Psoas muscle (tissue), 8 donors: Measurements from ENCODE around the gene TRANK1. TPM values are rescaled to one million over a fixed set of nuclear protein-coding genes. Genes with fewer than 3 reads are reported as not detected.

ENCODE experiments used
- ATAC-seq, 4 donors: fragments of 200-7000 bp; cut with Tn5 transposase; one replicate each; pipeline ENCODE4 v1.9.1; 2020; ENCODE audit warnings: moderate library complexity in 3 of 4, mild to moderate bottlenecking in 2 of 4
- DNase-seq, 2 donors: peaks; one replicate each; pipeline ENCODE4 v3.0.0-alpha.2; 2020
- H3K27ac ChIP-seq: fragments of 200-600 bp; one replicate; pipeline ENCODE4 v1.8.0; 2022
- H3K27me3 ChIP-seq, 3 donors: fragments of 200-600 bp in 1 of 3; one replicate each; pipeline versions ENCODE4 v1.6.1 to v1.8.0; 2013 to 2022; ENCODE audit warnings: low read length in 2 of 3, mild to moderate bottlenecking in 2 of 3, moderate library complexity in 1 of 3; ENCODE audit not compliant: insufficient read depth in 3 of 3
- H3K36me3 ChIP-seq, 2 donors: fragments of 200-600 bp in 1 of 2; one replicate each; pipeline versions ENCODE4 v1.6.1 to v1.8.0; 2013 to 2022; ENCODE audit warnings: low read depth in 1 of 2, mild to moderate bottlenecking in 1 of 2, moderate library complexity in 1 of 2; ENCODE audit not compliant: insufficient read depth in 1 of 2
- H3K4me1 ChIP-seq: fragments of 200-600 bp; one replicate; pipeline ENCODE4 v1.8.0; 2022
- H3K4me3 ChIP-seq: fragments of 200-600 bp; one replicate; pipeline ENCODE4 v1.8.0; 2022; ENCODE audit warnings: mild to moderate bottlenecking
- H3K9me3 ChIP-seq: fragments of 200-600 bp; one replicate; pipeline ENCODE4 v1.8.0; 2022
- WGBS, 3 donors: extraction: QIAGEN DNeasy Blood & Tissue Kit; methylation state at CpG; one replicate each; pipeline versions ENCODE4 v1.1.6 to v1.1.7; 2013; 5-methylcytosine and 5-hydroxymethylcytosine counted together
- intact Hi-C, 2 donors: fragments of 100-400 bp; cut with DNase I; formaldehyde crosslinking; loops; one replicate each; pipeline versions ENCODE4 v1.11.0 to v1.14.2; 2022
- polyA plus RNA-seq, 3 donors: library from polyadenylated mRNA; stranded (reverse); fragments of 200-250 nt; gene quantifications; one replicate each; pipeline ENCODE4 v1.2.3, GENCODE V29; 2013
- total RNA-seq, 4 donors: library from RNA; stranded (reverse); fragmentation: NEBNext Ultra II Directional in 2 of 4; extraction: Animal tissue kit (Norgen Biotek cat#: 25700) in 2 of 4; gene quantifications; one replicate each; pipeline versions ENCODE4 v1.2.1 to v1.2.4, GENCODE V29; 2021 to 2023
- TF ChIP-seq, protein P1 (sequence below): fragments of 200-600 bp; IDR thresholded peaks from one replicate; pipeline ENCODE4 v1.8.0; 2022; ENCODE audit warnings: antibody characterized with exemption
- donor health status: healthy with polysubstance abuse.
- donor health status: DM: no; HTN: no; CAD: no; lungs with moderate emphysema.
- donor health status: Bipolar disorder and iron deficiency.
- donor health status: healthy.
- donor health status: DM: yes; HTN: yes; CAD: no.
- donor health status: DM: no; HTN: no; CAD: no.
- donor health status: DM: no; HTN: no; CAD: no.
- donor health status: DM: yes; HTN: yes; CAD: no.

Gene TRANK1
- total and polyA plus RNA-seq, 7 donors, result 0.28 to 4.5 (median 0.63) TPM

DNA sequence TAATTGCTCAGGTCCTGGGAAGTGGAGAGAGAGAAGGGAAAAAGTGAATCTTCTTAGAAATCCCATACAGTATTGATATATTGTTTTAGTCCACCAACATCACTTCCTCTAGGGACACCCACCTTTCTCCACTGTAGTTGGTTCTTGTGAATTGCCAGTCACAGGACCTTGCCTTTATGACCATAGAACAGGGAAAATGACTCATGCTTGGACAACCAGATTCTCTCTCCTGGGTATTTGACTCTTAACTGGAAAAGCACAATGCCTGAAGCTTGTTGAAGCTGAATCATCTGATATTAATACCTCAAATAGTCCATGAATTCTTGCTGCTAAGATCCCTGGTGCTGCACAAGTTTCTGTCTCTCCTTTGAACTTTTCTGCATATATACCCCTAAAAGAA is 148.0 kb downstream of the TRANK1 start:
- TF ChIP-seq, protein P1, sequence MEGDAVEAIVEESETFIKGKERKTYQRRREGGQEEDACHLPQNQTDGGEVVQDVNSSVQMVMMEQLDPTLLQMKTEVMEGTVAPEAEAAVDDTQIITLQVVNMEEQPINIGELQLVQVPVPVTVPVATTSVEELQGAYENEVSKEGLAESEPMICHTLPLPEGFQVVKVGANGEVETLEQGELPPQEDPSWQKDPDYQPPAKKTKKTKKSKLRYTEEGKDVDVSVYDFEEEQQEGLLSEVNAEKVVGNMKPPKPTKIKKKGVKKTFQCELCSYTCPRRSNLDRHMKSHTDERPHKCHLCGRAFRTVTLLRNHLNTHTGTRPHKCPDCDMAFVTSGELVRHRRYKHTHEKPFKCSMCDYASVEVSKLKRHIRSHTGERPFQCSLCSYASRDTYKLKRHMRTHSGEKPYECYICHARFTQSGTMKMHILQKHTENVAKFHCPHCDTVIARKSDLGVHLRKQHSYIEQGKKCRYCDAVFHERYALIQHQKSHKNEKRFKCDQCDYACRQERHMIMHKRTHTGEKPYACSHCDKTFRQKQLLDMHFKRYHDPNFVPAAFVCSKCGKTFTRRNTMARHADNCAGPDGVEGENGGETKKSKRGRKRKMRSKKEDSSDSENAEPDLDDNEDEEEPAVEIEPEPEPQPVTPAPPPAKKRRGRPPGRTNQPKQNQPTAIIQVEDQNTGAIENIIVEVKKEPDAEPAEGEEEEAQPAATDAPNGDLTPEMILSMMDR, result no peak
- no peaks in the 10 kb centered on the region for H3K27me3 ChIP-seq
- no peak overlapping the region for H3K4me3 ChIP-seq
- no peak overlapping the region for H3K27ac ChIP-seq
- intact Hi-C loops, result no loop called here
- DNase-seq (no peak), ATAC-seq (no peak)
- no peaks in the 10 kb centered on the region for H3K4me1 ChIP-seq
- no peaks in the 10 kb centered on the region for H3K36me3 ChIP-seq
- no peaks in the 10 kb centered on the region for H3K9me3 ChIP-seq

DNA sequence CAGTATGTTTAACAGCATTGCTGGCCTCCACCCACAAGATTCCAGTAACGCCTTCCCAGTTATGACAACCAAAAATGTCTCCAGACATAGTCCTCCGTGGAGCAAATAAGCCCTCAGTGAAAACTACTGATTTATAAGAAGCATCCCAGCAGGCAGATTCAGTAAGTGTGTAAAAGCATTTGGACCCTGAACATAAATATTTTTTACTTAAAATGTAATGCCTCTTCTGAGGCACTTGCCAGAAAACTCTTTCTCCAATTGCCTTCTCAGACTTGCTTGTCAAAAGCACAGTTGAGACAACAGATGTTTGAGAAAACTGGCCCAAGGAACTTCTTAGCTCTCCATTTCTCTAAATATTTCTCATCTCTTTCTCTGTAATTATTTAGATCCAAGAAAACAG is 148.7 kb downstream of the TRANK1 start:
- H3K9me3 ChIP-seq, result no peaks in the 10 kb centered on the region
- ATAC-seq (no peak), DNase-seq (no peak)
- H3K27ac ChIP-seq, result no peak overlapping the region
- TF ChIP-seq, protein P1, result no peak
- 61 to 70% (median 66%) methylated on average over 2 of the region's 2 CpGs for WGBS, 3 donors
- H3K27me3 ChIP-seq, result no peaks in the 10 kb centered on the region
- no peaks in the 10 kb centered on the region for H3K36me3 ChIP-seq
- intact Hi-C loops, result no loop called here
- H3K4me3 ChIP-seq, result no peak overlapping the region
- no peaks in the 10 kb centered on the region for H3K4me1 ChIP-seq

DNA sequence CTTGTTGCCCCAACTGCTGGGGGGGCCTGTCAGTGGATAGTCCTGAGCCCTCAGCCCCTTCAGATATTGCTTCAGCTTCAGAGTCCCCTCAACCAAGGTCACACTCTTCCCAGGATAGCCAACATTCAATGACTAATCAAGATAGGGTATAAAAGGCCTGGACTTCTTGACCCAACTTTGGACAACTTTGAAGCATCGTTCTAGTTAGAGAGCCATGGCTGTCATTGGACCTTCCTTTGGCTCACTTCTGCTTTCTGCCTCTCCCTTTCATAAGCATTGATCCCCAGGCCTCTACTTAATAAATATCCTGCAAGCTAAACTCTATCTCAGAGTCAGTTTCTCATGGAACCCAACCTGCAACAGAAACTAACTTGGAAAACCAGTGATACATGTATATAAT is 149.2 kb downstream of the TRANK1 start:
- DNase-seq (no peak), ATAC-seq (no peak)
- Histone ChIP-seq H3K36me3 (no peaks in the 10 kb centered on the region), H3K27ac (no peak overlapping the region), H3K9me3 (no peaks in the 10 kb centered on the region), H3K4me3 (no peak overlapping the region), H3K4me1 (no peaks in the 10 kb centered on the region), H3K27me3 (no peaks in the 10 kb centered on the region)
- intact Hi-C loops, result no loop called here
- WGBS, 3 donors, result 69 to 80% (median 75%) methylated on average over 1 of the region's 1 CpG
- TF ChIP-seq, protein P1, result no peak

DNA sequence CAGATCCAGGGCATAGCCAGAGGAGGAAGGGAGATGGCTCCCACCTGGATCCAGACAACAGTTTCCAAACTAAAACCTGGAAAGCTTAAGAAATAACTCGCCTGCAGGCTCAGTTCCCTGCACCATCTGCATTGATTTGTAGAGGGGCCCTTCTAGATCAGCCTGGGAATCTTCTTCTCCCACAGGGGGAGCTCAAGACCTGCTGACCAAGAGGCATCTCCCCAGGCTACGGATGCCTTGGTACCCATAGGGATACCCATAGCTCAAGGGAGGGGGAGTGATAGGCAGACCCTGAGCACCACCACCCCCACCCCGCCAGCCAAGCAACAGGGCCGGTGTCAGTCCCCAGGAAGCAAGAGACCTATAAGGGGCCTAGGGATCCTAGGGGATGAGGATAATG is 152.5 kb downstream of the TRANK1 start:
- Histone ChIP-seq H3K4me1 (no peaks in the 10 kb centered on the region), H3K9me3 (no peaks in the 10 kb centered on the region), H3K27ac (no peak overlapping the region), H3K4me3 (no peak overlapping the region), H3K36me3 (no peaks in the 10 kb centered on the region), H3K27me3 (no peaks in the 10 kb centered on the region)
- intact Hi-C loops, result no loop called here
- TF ChIP-seq, protein P1, result no peak
- ATAC-seq (no peak), DNase-seq (no peak)
- 44 to 52% (median 48%) methylated on average over 4 of the region's 4 CpGs for WGBS, 3 donors

DNA sequence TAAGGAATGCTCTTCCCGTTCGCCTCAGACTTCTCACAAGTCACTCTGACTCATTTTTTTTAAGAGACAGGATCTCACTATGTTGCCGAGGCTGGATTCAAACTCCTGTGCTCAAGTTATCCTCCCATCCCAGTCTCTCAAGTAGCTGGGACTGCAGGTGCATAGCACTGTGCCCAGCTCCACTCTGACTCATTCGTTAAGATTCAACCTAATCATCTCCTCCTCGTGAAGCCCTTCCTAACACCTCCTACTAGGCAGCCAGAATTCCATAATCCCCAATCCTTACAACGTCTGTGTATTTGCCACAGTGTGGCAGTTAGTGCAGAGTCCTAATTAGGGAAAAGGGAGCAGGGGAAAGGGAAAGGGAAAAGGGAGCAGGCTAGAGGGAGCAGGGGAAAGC is 154.1 kb downstream of the TRANK1 start:
- WGBS, 3 donors, result 50 to 53% (median 51%) methylated on average over 6 of the region's 6 CpGs
- Histone ChIP-seq H3K27ac (no peak overlapping the region), H3K4me3 (no peak overlapping the region), H3K36me3 (no peaks in the 10 kb centered on the region), H3K27me3 (no peaks in the 10 kb centered on the region), H3K4me1 (no peaks in the 10 kb centered on the region), H3K9me3 (no peaks in the 10 kb centered on the region)
- no peak for ATAC-seq
- intact Hi-C loops, result no loop called here
- TF ChIP-seq, protein P1, result no peak
- DNase-seq, result no peak
